Measurements from ENCODE around the gene WARS2. TPM values are rescaled to one million over a fixed set of nuclear protein-coding genes. Genes with fewer than 3 reads are reported as not detected.

WARS2 gene
- total RNA-seq, 1 experiment from 2014 or later: 10.5 TPM

- Histone ChIP-seq H3K4me2 (ENCODE audit: low read length) (no peak overlapping the region), H4K20me1 (ENCODE audit: insufficient read depth) (no peaks in the 10 kb centered on the region), H3K4me1 (ENCODE audit: control insufficient read depth in 1 of 2, insufficient read depth in 2 of 2, low read length in 2 of 2) (peaks cover 2 to 8% of the 10 kb centered on the region in 2 experiments; a peak in 2 of 4 replicates), H3K9ac (ENCODE audit: low read length) (no peak overlapping the region), H3K27ac (ENCODE audit: low read depth, low read length) (no peak overlapping the region), H3K79me2 (ENCODE audit: insufficient read depth, low read length) (no peaks in the 10 kb centered on the region), H2AFZ (ENCODE audit: low read depth, low read length, poor library complexity, severe bottlenecking) (no peak overlapping the region), H3K36me3 (ENCODE audit: control insufficient read depth in 1 of 2, insufficient read depth in 2 of 2, low read length in 2 of 2) (no peaks in the 10 kb centered on the region), H3K4me3 (replicated peaks in 1 of 2; ENCODE audit: low read depth in 1 of 2, low read length in 2 of 2) (no peak overlapping the region), H3K9me3 (ENCODE audit: control insufficient read depth in 1 of 2, insufficient read depth in 1 of 2, low read depth in 1 of 2, low read length in 2 of 2) (no peaks in the 10 kb centered on the region), H3K27me3 (ENCODE audit: insufficient read depth, low read length) (no peaks in the 10 kb centered on the region), H3K9me2 (ENCODE audit: insufficient read depth) (no peaks in the 10 kb centered on the region)
- DNase-seq (ENCODE audit: low read depth, low spot score) (no peak), ATAC-seq (no peak)
- POLR2A ChIA-PET: no interaction called here
- no TSS peak for BruUV-seq (replicated peaks)
- TF ChIP-seq POLR2A (IDR thresholded peaks at IDR 0.05; ENCODE audit: borderline replicate concordance, extremely low read depth, insufficient read depth, insufficient read length) (no peak), CEBPB (IDR thresholded peaks at IDR 0.05; ENCODE audit: low read depth) (no peak), SRF (IDR thresholded peaks at IDR 0.05; ENCODE audit: low read depth) (no peak), ZBTB33 (IDR thresholded peaks at IDR 0.05; ENCODE audit: extremely low read depth, insufficient replicate concordance, low read length) (no peak), YY1 (IDR thresholded peaks at IDR 0.05; ENCODE audit: extremely low read depth, insufficient replicate concordance, low read depth, low read length) (no peak), FOSL1 (IDR thresholded peaks at IDR 0.05; ENCODE audit: low read depth) (no peak), POLR2AphosphoS5 (IDR thresholded peaks at IDR 0.05; ENCODE audit: low read depth, low read length) (no peak), EGR1 (IDR thresholded peaks at IDR 0.05; ENCODE audit: low read depth) (no peak), TCF7L2 (IDR thresholded peaks at IDR 0.05; ENCODE audit: borderline replicate concordance, extremely low read depth, insufficient read depth, insufficient read length) (no peak), SIN3A (IDR thresholded peaks at IDR 0.05; ENCODE audit: low read depth) (no peak), SP1 (IDR thresholded peaks at IDR 0.05; ENCODE audit: low read depth) (no peak), JUND (IDR thresholded peaks at IDR 0.05) (no peak), EZH2phosphoT487 (IDR thresholded peaks at IDR 0.05; ENCODE audit: borderline replicate concordance) (no peak), EZH2 (IDR thresholded peaks at IDR 0.05) (no peak), ZNF274 (IDR thresholded peaks at IDR 0.05; ENCODE audit: low read depth, low read length) (no peak), CTCF (IDR thresholded peaks at IDR 0.05 in 2 of 3, conservative IDR thresholded peaks at IDR 0.05 in 1 of 3; ENCODE audit: borderline replicate concordance in 1 of 3, insufficient read depth in 1 of 3, low read depth in 2 of 3, low read length in 2 of 3) (no peak), ATF3 (IDR thresholded peaks at IDR 0.05) (no peak)
- intact Hi-C loops (cut with micrococcal nuclease): no loop called here
- CTCF ChIA-PET: no interaction called here
- RAD21 ChIA-PET (ENCODE audit: low non-redundant PET in 1 of 2, low total read pairs in 2 of 2, uncharacterized antibody in 2 of 2, unreplicated experiment in 2 of 2): no interaction called here
These were observed 143.2 kb downstream of the WARS2 start for GRCh38 chr1:118997225-118997624.
